ENCODE data around the gene CADM2.

The CADM2 gene

DNA sequence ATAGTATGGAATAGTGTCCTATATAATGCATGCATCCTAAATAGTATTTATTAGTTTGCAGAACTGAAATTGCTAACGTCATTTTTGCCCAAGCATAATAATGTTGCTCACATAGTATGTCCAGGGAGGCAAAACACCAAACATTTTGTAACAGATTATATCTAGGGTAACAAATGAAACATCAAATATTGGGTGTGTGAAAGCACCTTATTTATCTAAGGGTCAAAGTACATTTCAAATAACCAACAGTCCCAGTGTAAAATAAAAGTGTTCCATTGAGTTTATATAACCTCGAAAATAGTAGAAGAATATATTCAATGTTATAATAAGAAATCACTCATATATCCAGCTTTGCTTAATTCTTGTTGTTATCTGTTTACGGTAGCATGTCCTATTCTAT is 363.1 kb downstream of the CADM2 start:
- DNase-seq (ENCODE audit: low read depth) = no peak

DNA sequence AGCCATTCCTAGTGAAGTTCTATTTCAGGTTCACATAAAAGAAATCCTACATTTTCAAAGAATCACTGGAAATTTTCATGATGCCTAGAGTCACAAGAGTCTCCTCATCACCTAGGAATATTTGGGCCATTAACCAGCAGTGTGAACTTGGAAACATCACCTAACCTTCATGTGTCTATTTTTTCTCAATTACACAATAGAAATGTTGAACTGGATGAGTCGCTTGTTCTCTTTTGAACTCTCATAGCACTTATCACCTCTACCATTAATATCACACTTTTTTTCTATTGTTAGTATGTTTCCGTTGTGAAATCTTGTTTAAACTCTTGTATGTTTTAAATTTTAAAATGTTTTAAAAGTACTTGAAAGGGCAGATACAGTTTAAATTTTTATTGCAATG is 371.3 kb downstream of the CADM2 start:
- DNase-seq (ENCODE audit: low read depth) = no peak

DNA sequence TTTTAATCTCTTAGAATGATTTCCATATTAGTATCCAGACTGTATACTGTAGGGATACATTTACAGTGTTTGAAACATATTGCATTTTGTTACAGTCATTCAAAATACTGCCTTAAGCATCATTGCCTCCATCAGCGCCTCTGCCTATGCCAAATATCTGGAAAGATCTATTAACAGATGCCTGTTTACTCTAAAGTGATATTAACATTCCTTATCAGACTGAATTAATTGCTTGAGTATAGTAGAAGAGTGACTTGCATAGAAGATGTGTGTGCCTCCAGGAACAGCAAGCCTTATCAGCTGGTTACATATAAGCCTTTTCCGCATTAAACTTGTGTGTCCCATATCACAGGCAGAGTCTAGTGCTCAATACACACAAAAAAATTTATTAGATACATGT is 379.1 kb downstream of the CADM2 start:
- DNase-seq (ENCODE audit: low read depth) = no peak

DNA sequence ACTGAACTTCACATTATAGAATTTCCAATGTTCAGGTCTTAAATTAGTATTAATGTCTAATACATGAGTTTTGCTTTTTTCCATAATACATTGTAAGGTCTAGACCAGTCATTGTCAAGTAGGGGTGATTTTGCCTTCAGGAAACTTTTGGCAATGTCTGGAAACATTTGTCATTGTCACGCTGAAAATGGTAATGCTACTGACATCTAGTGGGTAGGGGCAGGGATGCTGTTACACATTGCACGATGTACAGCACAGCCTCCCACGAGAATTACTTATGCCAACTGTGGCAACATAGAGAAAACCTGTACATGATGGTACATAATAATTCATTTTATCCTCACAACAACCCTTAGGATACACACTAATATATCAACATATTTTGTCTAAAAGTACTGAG is 384.1 kb downstream of the CADM2 start:
- no peak for DNase-seq (ENCODE audit: low read depth)

DNA sequence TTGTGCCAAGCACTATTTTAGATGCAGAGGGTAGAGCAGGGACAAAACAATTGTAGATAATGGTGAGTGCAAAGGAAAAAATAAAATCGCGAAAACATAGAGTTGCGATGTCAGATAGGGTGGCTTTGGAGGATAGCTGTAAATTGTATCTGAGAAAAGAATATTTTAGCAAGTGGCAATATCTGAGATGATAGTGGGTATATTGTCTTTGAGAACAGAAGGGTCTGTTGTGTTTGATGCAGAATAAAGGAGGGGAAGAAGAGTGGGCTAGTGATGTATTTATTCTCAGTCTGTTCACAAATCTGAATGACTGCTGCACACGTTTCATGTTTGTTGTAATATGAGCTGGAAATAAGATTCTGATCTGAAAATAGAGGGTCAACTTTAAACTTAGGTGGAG is 396.8 kb downstream of the CADM2 start:
- DNase-seq (ENCODE audit: low read depth) = no peak

DNA sequence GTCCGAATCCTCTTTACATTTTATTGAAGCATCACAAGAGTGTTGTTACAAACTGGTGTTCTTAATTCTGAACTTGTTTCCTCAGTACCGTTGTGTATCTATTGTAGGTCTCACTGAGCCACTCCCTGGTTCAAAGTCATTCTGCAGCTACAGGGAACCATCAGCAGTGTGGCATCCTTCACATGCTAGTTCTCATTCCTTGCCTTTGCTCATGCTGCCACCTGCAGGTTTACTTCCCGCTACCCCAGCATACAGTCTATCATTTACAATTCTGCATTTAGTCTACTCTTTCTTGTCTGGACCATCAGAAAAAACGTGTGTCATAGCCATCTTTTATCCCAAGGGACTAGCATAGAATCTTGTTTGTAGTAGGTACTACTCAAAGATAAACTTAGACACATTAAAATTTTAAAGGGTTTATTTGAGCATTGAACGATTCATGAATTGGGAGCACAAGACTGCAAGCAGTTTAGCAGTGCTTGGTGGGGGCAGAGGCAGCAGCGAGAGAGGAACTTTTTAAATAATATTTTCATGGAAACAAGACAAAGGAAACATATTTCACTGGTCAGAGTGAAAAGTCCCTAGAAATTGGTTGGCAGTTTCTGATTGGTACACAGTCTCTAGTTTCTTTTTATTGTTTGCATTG is 402.1 kb downstream of the CADM2 start:
- DNase-seq (ENCODE audit: low read depth) = no peak

DNA sequence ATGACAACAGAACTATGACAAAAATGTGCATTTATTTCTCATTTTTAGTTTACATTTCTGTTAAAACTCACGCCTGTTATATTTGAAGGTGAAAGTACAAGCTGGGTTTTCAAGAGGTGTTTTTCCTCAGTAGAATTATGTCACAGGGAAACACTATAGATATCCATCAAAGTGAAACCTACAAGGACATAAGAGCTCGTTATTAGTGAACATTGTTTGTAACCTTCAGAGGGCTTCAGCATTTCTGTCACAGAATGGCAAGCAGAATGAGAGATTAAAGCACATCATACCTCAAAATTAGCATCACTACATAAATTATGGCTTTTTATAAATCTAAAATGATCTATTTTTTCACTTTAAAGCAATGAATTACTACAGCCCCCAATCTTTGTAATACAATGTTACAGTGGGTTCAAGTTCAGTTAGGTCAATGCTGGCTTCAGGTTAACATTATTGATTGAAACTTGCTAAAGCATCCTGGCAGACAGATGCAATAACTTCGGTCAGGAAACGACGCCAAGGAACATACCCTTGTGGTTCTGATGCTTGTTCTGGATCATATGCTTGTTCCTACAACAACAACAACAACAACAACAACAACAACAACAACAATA is 405.6 kb downstream of the CADM2 start:
- DNase-seq (ENCODE audit: low read depth) = no peak

DNA sequence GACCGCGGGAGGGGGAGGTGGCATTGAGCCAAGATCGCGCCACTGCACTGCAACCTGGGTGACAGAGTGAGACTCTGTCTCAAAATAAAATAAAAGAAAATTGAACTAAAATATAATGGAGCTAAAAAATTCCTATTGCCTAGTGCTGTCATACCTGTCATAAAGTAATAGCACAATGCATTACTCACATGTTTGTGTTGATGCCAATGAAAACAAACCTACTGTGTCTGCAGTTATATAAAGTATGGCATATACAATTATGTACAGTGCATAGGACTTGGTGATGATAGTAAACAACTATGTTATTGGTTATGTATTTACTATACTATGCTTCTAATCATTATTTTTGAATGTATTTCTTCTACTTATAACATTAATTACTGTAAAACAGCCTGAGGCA is 411.6 kb downstream of the CADM2 start:
- DNase-seq (ENCODE audit: low read depth) = no peak

DNA sequence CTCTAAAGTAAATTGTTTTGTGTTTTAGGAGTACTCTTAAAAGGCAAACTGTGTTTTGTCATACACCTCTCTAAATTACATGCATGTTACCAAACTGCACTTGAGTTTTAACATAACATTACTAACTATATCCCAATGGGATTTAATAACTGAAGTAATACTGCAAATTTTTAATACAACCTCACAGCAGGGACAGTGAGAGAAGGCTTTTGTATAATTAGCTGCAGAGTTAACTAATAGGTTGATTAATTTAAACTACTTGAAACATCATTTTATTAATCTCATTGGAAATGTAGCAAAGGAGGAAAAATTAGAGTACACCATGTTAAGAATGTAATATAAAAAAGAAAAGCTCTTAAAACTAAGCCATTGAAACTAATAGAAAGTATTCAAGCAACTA is 417.3 kb downstream of the CADM2 start:
- DNase-seq (ENCODE audit: low read depth) = no peak

DNA sequence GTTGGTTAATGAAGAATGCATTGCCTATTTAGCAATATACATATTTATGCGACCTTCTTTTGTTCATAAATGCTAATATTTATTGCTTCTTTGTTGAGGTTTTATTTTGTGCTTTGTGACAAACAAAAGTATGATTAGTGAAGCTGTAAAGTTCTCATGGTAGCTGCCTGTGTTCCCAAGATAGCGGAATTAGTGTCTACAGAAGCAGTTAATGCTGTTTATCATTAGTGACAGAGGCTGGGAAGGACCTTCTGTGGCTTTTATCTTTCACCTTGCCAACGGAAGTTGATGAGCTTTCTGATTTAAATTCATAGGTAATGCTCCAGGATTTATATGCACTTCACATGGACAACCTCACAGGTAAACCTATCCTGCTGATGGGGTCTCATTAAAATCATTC is 418.3 kb downstream of the CADM2 start:
- DNase-seq (ENCODE audit: low read depth) = no peak

DNA sequence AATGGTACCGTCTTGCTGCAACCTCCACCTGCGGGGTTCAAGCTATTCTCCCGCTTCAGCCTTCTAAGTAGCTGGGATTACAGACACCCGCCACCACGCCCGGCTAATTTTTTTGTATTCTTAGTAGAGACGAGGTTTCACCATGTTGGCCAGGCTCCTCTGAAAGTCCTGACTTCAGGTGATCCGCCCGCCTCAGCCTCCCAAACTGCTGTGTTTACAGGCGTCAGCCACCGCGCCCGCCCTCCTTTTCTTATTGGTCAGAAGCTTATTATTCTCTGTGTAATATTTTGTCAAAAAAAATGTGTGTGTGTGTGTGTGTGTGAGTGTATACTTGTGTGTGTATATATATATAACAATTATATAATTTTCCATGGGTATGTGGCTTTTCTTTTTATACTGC is 425.6 kb downstream of the CADM2 start:
- no peak for DNase-seq (ENCODE audit: low read depth)

DNA sequence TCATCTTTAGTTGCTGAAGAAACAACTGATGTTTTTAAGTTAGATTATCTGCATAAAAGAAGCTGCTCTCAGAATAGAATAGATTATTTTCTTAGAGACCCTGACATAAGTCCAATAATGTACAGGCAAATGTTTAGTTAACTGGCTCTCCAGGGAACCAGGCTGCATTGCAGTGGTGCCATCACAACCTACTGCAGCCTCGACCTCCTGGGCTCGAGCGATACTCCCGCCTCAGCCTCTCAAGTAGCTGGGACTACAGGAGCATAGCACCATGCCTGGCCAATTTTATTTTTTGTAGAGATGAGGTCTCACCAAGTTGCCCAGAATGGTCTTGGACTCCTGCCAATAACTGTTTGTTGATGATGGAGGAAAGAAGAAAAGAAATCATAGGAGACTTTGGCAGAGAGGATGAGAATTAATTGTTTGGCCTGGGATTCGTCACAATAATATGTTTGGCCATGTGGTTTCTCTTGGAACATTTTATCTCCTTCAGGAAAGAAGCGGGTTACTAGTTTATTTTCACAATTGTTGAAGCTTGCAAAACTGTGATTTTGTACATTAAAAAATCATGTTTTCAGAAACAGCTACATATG is 429.2 kb downstream of the CADM2 start:
- DNase-seq (ENCODE audit: low read depth) = no peak

DNA sequence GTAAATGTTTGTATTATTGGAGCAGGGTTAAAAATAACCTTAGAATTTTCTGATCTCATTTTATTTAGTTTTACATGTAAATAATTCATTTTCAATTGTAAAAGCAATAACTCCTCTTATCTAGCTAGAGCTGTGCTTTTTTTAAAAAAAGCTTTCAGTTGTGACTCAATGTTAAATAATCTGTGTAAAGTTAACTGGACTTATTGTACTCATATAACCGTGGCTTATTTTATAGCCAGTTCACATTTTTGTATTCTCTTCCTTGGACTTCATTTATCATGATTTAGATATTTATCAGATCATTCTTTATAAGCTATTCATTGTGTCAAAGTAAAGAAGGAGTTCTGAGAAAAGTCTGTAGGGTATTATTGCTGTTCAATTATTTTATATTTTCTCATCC is 435.6 kb downstream of the CADM2 start:
- DNase-seq (ENCODE audit: low read depth) = no peak

DNA sequence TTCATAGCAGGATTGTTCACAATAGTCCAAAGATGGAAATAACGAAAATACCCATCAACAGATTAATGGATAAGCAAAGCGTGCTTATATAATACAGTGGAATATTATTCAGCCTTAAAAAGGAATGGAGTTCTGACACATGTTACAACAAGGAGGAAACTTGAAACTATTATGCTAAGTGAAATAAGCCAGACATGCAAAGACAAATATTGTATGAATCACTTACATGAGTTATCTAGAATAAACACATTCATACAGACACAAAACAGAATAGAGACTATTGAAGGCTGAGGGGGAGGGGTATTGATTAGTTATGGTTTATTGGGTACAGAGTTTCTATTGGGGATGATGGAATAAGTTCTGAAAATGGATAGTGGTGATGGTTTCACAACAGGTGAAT is 438.6 kb downstream of the CADM2 start:
- DNase-seq (ENCODE audit: low read depth) = no peak

DNA sequence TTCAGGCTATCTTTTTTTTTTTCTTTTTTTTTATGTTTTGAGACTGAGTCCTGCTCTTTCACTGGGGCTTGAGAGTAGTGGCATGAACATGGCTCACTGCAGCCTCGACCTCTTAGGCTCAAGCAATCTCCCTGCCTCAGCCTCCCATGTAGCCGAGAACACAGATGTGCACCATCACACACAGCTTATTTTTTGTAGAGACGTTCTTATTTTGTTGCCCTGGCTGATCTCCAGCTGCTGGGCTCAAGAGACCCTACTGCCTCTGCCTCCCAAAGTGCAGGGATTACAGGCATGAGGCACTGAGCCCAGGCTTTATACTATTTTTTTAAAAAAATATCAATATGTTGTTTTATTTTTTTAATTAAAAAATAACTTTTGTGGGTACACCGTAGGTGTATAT is 467.3 kb downstream of the CADM2 start:
- DNase-seq (ENCODE audit: low read depth) = no peak

DNA sequence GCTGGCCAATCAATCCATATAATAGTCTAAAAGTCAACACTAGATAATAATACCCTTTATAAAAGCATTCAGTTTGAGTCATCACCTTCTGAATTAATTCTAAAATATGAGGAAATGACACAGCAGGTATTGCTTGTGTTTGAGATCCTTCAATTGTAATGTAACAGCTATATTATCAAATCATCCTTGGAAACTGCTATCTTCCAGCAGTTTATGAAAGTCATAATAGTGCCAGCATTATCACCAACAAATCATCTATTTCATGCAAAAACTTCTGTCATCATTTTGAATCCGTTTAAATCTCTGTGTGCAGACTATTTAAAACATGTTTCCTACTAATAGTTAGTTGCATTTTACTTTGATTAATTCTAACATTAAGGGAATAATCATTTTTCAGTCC is 468.7 kb downstream of the CADM2 start:
- no peak for DNase-seq (ENCODE audit: low read depth)

DNA sequence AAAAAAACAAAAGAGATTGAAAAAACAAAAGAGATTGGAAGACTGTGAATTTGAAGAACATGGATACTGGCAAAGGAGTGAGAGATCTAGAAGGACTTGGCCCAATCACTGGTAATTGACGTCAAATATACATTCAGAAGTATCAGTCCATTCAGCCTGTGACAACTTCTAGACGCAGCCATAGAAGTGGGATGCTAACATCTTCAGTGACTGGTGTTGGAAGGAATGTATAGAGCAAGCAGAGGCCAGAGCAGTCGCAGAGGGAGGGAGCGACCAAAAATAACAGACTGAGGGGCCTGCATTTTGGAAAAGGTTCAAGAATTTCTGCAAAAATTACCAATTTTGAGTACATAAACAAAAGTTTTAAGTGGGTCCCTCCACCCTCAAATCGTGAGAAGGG is 473.3 kb downstream of the CADM2 start:
- no peak for DNase-seq (ENCODE audit: low read depth)

DNA sequence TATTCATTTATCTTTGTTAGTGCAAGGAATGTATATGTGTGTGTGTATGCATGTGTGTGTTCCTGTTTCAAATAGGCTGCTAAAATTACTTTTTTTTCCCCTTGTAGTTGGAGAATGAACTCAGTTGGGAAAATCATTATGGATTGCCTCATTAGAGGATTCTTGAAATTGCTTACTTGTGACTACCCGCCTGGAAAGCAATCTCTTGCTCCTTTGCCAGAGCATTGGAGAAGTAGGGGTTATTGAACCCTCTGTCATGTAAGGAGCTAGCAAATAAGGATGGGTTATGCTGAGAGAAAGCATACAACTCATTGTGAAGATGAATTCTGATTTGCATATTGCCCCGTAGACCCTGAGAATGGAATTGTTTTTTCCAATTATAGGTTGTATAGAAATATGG is 474.5 kb downstream of the CADM2 start:
- DNase-seq (ENCODE audit: low read depth) = no peak

DNA sequence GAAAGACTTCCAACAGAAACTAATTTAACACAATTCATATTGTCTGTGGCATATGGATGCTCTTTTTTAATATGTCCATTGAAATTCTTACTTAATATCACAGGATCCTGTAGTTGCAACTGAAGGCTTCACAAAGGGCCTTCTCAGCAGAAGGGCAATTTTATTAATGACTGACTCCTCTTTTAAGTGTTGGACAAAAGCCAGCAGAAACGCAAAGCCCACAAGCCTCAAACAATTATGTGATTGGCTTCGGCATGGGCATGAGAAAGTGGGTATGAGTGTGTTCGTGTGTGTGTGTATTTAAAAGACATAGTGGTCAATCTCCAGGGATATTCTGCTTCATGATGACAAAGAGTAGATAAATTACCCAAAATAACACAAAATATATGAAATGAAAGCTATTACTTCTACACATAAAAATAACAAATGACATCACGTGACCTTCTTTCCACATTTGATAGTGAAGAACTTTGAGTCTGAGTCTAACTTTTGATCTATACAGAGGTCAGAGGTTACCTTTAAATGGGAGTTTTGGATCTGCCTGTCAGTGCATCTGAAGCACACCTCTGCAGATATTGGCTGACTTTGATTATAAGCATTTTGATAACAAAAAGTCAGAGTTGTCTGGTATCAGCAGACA is 496.9 kb downstream of the CADM2 start:
- no peak for DNase-seq (ENCODE audit: low read depth)

DNA sequence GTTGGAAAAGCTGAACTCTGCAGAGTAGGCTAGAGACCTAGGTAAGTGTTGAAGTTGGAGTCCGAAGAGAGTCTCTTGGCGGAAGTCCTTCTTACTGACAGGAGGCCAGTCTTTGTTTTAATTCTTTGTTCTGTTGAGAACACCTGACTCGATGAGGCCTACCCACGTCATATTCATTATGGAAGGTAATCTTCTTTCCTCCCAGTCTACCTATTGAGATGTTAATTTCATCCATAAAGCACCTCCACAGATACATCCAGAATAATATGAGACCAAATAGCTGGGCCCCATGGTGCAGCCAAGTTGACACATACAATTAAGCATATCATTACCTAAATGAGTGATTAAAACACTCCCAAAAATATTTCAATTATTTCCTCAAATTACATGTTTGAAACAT is 515.5 kb downstream of the CADM2 start:
- DNase-seq (ENCODE audit: low read depth) = no peak

DNA sequence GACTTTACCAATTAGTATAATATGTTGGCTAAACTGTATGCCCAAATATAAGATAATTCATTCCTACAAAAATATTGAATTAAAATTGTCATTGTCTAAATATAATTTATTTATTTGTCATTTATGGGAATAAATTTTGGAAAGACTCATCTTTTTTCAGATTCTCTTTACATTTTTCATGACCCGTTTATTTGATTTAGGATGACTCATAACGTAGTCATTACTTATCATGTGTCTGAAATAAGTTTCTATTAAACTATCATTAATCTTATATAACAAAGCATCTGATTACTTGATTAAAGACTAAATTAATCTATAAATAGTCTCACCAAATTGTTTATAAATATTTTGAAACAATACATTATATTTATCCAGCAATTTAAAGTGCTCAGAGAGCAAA is 516.6 kb downstream of the CADM2 start:
- no peak for DNase-seq (ENCODE audit: low read depth)

DNA sequence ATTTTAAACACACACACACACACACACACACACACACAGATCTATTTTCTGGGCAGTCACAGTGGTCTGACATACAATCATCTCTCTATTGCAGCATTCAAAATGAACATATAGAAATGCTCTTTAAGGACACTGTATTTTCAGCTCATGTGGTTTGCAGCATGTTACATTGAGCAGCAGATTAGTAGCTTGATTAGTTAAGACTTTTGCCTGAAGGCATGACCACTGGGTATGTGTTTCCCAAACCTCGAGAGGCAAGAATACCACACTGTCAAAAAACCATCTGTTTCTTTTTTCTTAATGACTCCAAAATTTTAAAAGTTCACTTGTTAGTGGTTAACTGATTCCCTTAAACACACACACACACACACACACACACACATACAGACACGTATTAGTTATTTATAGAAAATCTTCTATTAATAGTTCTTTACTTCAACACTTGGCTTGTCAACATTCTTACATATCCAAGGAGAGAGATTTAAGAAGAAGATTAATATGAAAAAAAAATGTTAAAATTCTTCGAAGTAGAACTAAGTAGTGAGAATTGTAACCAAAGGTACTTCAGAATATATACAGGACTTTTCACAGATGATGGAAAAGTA is 518.2 kb downstream of the CADM2 start:
- DNase-seq (ENCODE audit: low read depth) = no peak

Data from stimulated activated CD8-positive, alpha-beta memory T cell treated with anti-CD3 and anti-CD28 coated beads, Interleukin-15, amount 100 ng/mL, for 24 hours (primary cell).